Neuronal stem cell (in vitro differentiated cells): ENCODE measurements around the gene DNAL4.

Experiments used
- DNase-seq: peaks from one replicate; pipeline ENCODE4 v3.0.0-alpha.2; 2013; ENCODE audit warnings: low spot score
- H2AFZ ChIP-seq: one replicate; pipeline ENCODE4 v1.6.1; 2013; ENCODE audit warnings: mild to moderate bottlenecking, low read length, inconsistent platforms
- H2AK5ac ChIP-seq: 2 replicates; pipeline ENCODE4 v1.6.1; 2013; ENCODE audit warnings: low read depth, mild to moderate bottlenecking, inconsistent platforms, low read length, moderate library complexity, mixed read lengths
- H2BK120ac ChIP-seq: 2 replicates; pipeline ENCODE4 v1.6.1; 2013; ENCODE audit warnings: low read depth, mild to moderate bottlenecking, inconsistent platforms, low read length, moderate library complexity, mixed read lengths
- H2BK12ac ChIP-seq: one replicate; pipeline ENCODE4 v1.6.1; 2013; ENCODE audit warnings: low read length, inconsistent platforms
- H2BK15ac ChIP-seq: 2 replicates; pipeline ENCODE4 v1.6.1; 2013; ENCODE audit warnings: mild to moderate bottlenecking, low read length, inconsistent platforms, mixed read lengths
- H2BK5ac ChIP-seq: one replicate; pipeline ENCODE4 v1.6.1; 2013; ENCODE audit warnings: inconsistent platforms, mild to moderate bottlenecking, low read length, moderate library complexity
- H3K14ac ChIP-seq: one replicate; pipeline ENCODE4 v1.6.1; 2013; ENCODE audit warnings: low read length, inconsistent platforms
- H3K18ac ChIP-seq: 2 replicates; pipeline ENCODE4 v1.6.1; 2013; ENCODE audit warnings: low read length, inconsistent platforms
- H3K23ac ChIP-seq: 2 replicates; pipeline ENCODE4 v1.6.1; 2013; ENCODE audit warnings: low read depth, mild to moderate bottlenecking, mixed read lengths, low read length, inconsistent platforms; ENCODE audit not compliant: poor library complexity
- H3K27ac ChIP-seq: replicated peaks from 3 replicates; pipeline ENCODE4 v1.5.1; 2013; ENCODE audit warnings: low read length, inconsistent platforms
- H3K27me3 ChIP-seq, 3 experiments: 2 replicates each; pipeline ENCODE4 v1.6.1; 2013; ENCODE audit warnings: low read length in 3 of 3, mild to moderate bottlenecking in 2 of 3, inconsistent platforms in 1 of 3, low read depth in 1 of 3, mixed read lengths in 1 of 3, moderate library complexity in 1 of 3; ENCODE audit not compliant: control insufficient read depth in 3 of 3, insufficient read depth in 3 of 3
- H3K36me3 ChIP-seq, 2 donors: replicated peaks in 1 of 2; 2 replicates each; pipeline ENCODE4 v1.6.1; 2013; ENCODE audit warnings: low read length in 2 of 2; ENCODE audit not compliant: control insufficient read depth in 2 of 2, insufficient read depth in 2 of 2
- H3K4ac ChIP-seq: 2 replicates; pipeline ENCODE4 v1.6.1; 2013; ENCODE audit warnings: inconsistent platforms, mild to moderate bottlenecking, low read length, moderate library complexity
- H3K4me1 ChIP-seq, 2 donors: 1 replicate in 1 of 2; 2 replicates in 1 of 2; pipeline ENCODE4 v1.6.1; 2013; ENCODE audit warnings: low read length in 2 of 2, low read depth in 1 of 2; ENCODE audit not compliant: control insufficient read depth in 2 of 2, insufficient read depth in 1 of 2
- H3K4me2 ChIP-seq: one replicate; pipeline ENCODE4 v1.6.1; 2013; ENCODE audit warnings: mild to moderate bottlenecking, low read length, inconsistent platforms; ENCODE audit not compliant: insufficient read depth, poor library complexity, severe bottlenecking
- H3K4me3 ChIP-seq, 2 donors: 2 replicates each; pipeline ENCODE4 v1.5.1; 2013; ENCODE audit warnings: low read length in 2 of 2, mild to moderate bottlenecking in 2 of 2, inconsistent platforms in 1 of 2, moderate library complexity in 1 of 2
- H3K79me1 ChIP-seq: one replicate; pipeline ENCODE4 v1.6.1; 2013; ENCODE audit warnings: low read depth, mild to moderate bottlenecking, inconsistent platforms, low read length, moderate library complexity
- H3K9ac ChIP-seq: one replicate; pipeline ENCODE4 v1.6.1; 2013; ENCODE audit warnings: mild to moderate bottlenecking, low read depth, low read length, inconsistent platforms; ENCODE audit not compliant: poor library complexity
- H3K9me3 ChIP-seq, 2 donors: replicated peaks in 1 of 2; 2 replicates each; pipeline versions ENCODE3 to v1.6.1; 2013; ENCODE audit warnings: low read length in 2 of 2, mild to moderate bottlenecking in 2 of 2, inconsistent platforms in 1 of 2, low read depth in 1 of 2, mixed read lengths in 1 of 2, moderate library complexity in 1 of 2; ENCODE audit not compliant: control insufficient read depth in 2 of 2, insufficient read depth in 1 of 2
- H4K8ac ChIP-seq: one replicate; pipeline ENCODE4 v1.6.1; 2013; ENCODE audit warnings: low read depth, mild to moderate bottlenecking, inconsistent platforms, low read length, moderate library complexity
- H4K91ac ChIP-seq: one replicate; pipeline ENCODE4 v1.6.1; 2013; ENCODE audit warnings: low read length, low read depth, mild to moderate bottlenecking, inconsistent platforms; ENCODE audit not compliant: poor library complexity
- WGBS, 2 donors: extraction: QIAGEN DNeasy Blood & Tissue Kit; methylation state at CpG; one replicate each; pipeline ENCODE4 v1.1.7; 2013; ENCODE audit warnings: missing lambda C conversion rate in 2 of 2, mixed read lengths in 1 of 2; ENCODE audit not compliant: insufficient read length in 2 of 2, insufficient replicate concordance in 1 of 2; ENCODE audit errors: extremely low coverage in 2 of 2; 5-methylcytosine and 5-hydroxymethylcytosine counted together

The DNAL4 gene

GRCh38 chr22:38832005-38832978 lies 38.3 kb upstream of the DNAL4 start:
- Histone ChIP-seq H3K9me3 (no peaks in the 10 kb centered on the region), H3K4me3 (no peak overlapping the region), H3K27ac (no peak overlapping the region), H3K36me3 (no peaks in the 10 kb centered on the region), H3K4ac (no peak overlapping the region), H3K18ac (peak overlapping the region; percentile 89), H2BK5ac (peak overlapping the region; percentile 66), H4K91ac (no peak overlapping the region), H3K9ac (peak overlapping the region; percentile 77), H3K79me1 (peaks cover 4% of the 10 kb centered on the region), H2AFZ (no peak overlapping the region), H3K27me3 (peaks cover 0 to 63% (median 2%) of the 10 kb centered on the region in 3 experiments), H2AK5ac (peak overlapping the region; percentile 95), H2BK12ac (no peak overlapping the region), H4K8ac (no peak overlapping the region), H3K14ac (no peak overlapping the region), H2BK15ac (peak overlapping the region; percentile 45), H2BK120ac (peak overlapping the region; percentile 61), H3K4me1 (peaks cover 0 to 3% of the 10 kb centered on the region in 2 donors), H3K23ac (peak overlapping the region; percentile 43), H3K4me2 (no peak overlapping the region)
- WGBS, 2 donors: no CpG with 5 or more reads among the region's 30 CpGs
- DNase-seq: no peak

GRCh38 chr22:38831166-38831945 lies 37.4 kb upstream of the DNAL4 start:
- no peak overlapping the region for H3K4ac ChIP-seq
- WGBS, 2 donors: no CpG with 5 or more reads among the region's 16 CpGs
- no peak for DNase-seq
- no peak overlapping the region for H4K91ac ChIP-seq
- H3K4me3 ChIP-seq: no peak overlapping the region
- no peak overlapping the region for H2BK12ac ChIP-seq
- peaks cover 0 to 58% (median 2%) of the 10 kb centered on the region in 3 experiments for H3K27me3 ChIP-seq
- H3K14ac ChIP-seq: no peak overlapping the region
- H3K9ac ChIP-seq: no peak overlapping the region
- no peak overlapping the region for H2BK120ac ChIP-seq
- H4K8ac ChIP-seq: peak overlapping the region; percentile 92
- H3K9me3 ChIP-seq: no peaks in the 10 kb centered on the region
- H2BK15ac ChIP-seq: peak overlapping the region; percentile 81
- no peak overlapping the region for H2BK5ac ChIP-seq
- H3K23ac ChIP-seq: no peak overlapping the region
- no peak overlapping the region for H2AFZ ChIP-seq
- no peak overlapping the region for H3K4me2 ChIP-seq
- peaks cover 0 to 3% of the 10 kb centered on the region in 2 donors for H3K4me1 ChIP-seq
- no peak overlapping the region for H2AK5ac ChIP-seq
- H3K36me3 ChIP-seq: no peaks in the 10 kb centered on the region
- H3K18ac ChIP-seq: peak overlapping the region; percentile 44
- no peak overlapping the region for H3K27ac ChIP-seq
- peaks cover 3% of the 10 kb centered on the region for H3K79me1 ChIP-seq

- no peak for DNase-seq
- H3K23ac ChIP-seq: peak overlapping the region; percentile 65
- no peak overlapping the region for H3K4me3 ChIP-seq
- H3K9me3 ChIP-seq: no peaks in the 10 kb centered on the region
- no peak overlapping the region for H2BK12ac ChIP-seq
- peaks cover 3% of the 10 kb centered on the region for H3K79me1 ChIP-seq
- no peak overlapping the region for H2BK5ac ChIP-seq
- H3K18ac ChIP-seq: no peak overlapping the region
- no peak overlapping the region for H4K8ac ChIP-seq
- peaks cover 0 to 3% of the 10 kb centered on the region in 2 donors for H3K4me1 ChIP-seq
- no peak overlapping the region for H3K4me2 ChIP-seq
- H2BK120ac ChIP-seq: no peak overlapping the region
- peak overlapping the region; percentile 70 for H2AK5ac ChIP-seq
- peaks cover 0 to 52% (median 0%) of the 10 kb centered on the region in 3 experiments for H3K27me3 ChIP-seq
- H2AFZ ChIP-seq: no peak overlapping the region
- no peak overlapping the region for H3K27ac ChIP-seq
- no peak overlapping the region for H3K9ac ChIP-seq
- no CpG with 5 or more reads among the region's 7 CpGs for WGBS, 2 donors
- H3K36me3 ChIP-seq: no peaks in the 10 kb centered on the region
- no peak overlapping the region for H3K4ac ChIP-seq
- peak overlapping the region; percentile 38 for H3K14ac ChIP-seq
- H4K91ac ChIP-seq: no peak overlapping the region
- no peak overlapping the region for H2BK15ac ChIP-seq
Observed at GRCh38 chr22:38830845-38831108, 36.8 kb upstream of the DNAL4 start.
